NB4 (cell line): ENCODE results near the gene DNAJC15.

Experiments used
- MAX ChIP-seq: IDR thresholded peaks from 2 replicates; pipeline ENCODE4 v1.6.1; 2011; ENCODE audit warnings: low read depth, low read length
- POLR2A ChIP-seq: IDR thresholded peaks from 2 replicates; pipeline ENCODE4 v1.6.1; 2011; ENCODE audit warnings: mild to moderate bottlenecking; ENCODE audit not compliant: insufficient read length; ENCODE audit errors: extremely low read depth
- TF ChIP-seq, protein P1 (sequence below): IDR thresholded peaks from one replicate; pipeline ENCODE4 v1.5.1; 2012; ENCODE audit warnings: low read depth, low read length

GRCh38 chr13:42986176-42986574 is 37.2 kb upstream of the DNAJC15 start:
- TF ChIP-seq MAX (no peak), POLR2A (no peak)
- TF ChIP-seq, protein P1, sequence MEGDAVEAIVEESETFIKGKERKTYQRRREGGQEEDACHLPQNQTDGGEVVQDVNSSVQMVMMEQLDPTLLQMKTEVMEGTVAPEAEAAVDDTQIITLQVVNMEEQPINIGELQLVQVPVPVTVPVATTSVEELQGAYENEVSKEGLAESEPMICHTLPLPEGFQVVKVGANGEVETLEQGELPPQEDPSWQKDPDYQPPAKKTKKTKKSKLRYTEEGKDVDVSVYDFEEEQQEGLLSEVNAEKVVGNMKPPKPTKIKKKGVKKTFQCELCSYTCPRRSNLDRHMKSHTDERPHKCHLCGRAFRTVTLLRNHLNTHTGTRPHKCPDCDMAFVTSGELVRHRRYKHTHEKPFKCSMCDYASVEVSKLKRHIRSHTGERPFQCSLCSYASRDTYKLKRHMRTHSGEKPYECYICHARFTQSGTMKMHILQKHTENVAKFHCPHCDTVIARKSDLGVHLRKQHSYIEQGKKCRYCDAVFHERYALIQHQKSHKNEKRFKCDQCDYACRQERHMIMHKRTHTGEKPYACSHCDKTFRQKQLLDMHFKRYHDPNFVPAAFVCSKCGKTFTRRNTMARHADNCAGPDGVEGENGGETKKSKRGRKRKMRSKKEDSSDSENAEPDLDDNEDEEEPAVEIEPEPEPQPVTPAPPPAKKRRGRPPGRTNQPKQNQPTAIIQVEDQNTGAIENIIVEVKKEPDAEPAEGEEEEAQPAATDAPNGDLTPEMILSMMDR, result no peak
